ENCODE data around the gene SPATA9. TPM values are rescaled to one million over a fixed set of nuclear protein-coding genes. Genes with fewer than 3 reads are reported as not detected.
A peak's percentile ranks its signal among the peaks of the same experiment; 100 is the strongest.

SPATA9 gene
- total RNA-seq, 1 experiment from 2014 or later = 0.55 TPM

DNA sequence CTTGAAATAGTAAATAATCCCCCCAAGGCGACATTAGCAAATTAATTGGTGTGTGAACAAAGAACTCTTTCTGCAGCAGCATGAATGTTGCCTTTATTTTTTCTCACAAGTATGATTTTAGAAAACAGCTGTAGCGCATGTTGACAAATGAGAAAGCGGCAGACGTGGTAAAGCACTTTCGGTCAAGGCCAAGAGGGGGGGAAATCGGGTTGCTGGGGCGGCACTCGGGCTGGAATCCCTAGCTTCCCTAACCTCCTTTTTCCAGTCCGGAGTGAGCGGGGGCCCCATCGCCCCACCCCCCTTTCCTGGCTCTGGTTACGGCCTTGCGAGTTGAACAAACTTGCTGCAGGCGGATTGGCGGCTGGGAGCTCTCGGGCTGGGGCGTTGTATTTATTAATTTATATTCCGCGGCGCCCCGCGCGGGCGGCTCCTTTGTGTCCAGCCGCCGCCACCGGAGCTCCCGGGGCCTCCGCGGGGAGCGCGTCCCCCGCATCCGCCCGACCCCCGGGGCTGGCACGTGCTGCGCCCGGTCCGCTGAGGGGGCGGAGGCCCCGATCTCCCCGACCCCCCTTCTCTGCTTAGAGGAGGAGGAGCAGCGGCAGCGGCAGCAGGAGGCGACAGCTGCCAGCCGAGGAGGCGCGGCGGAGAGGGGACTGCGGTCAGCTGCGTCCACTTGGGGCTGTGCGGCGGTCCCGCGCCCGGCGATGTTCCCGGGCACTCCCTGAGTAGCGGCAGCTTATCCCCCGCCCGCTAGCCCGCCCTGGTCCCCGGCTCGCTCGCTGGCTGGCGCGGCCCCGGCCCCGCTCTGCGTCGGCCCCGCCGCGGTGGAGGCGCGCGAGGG lies 48.2 kb upstream of the SPATA9 start, which contains the start of gene RHOBTB3:
RHOBTB3 (plus strand) TSS at position 607 of the 841 bp plus-strand sequence. CDS start 347 bp downstream, outside the sequence.
- Histone ChIP-seq H2AFZ (peak within 1 kb of the TSS; percentile 94), H3K27me3 (ENCODE audit: insufficient read depth, low read depth) (no peaks in the 10 kb centered on the region), H3K4me1 (replicated peaks; ENCODE audit: insufficient read depth) (peaks cover 64% of the 10 kb centered on the region), H3K9me2 (ENCODE audit: insufficient read depth) (no peaks in the 10 kb centered on the region), H3K4me2 (peak within 1 kb of the TSS; percentile 87), H4K20me1 (ENCODE audit: insufficient read depth) (no peaks in the 10 kb centered on the region), H3K9me3 (ENCODE audit: insufficient read depth, low read depth) (no peaks in the 10 kb centered on the region), H3K79me2 (ENCODE audit: low read depth) (peaks cover 14% of the 10 kb centered on the region), H3K27ac (peak within 1 kb of the TSS; percentile 56), H3F3A (ENCODE audit: insufficient read depth, low read depth) (peaks cover 29% of the 10 kb centered on the region), H3K4me3 (peak within 1 kb of the TSS; percentile 73), H3K36me3 (ENCODE audit: low read depth) (0 out of 2 replicates have a peak, but pooled peaks cover 4% of the 10 kb centered on the region)
- ChIA-PET CTCF (interaction anchor here (0.8 kb wide), 1 partner anchor 57 kb away, joined by 4 read pairs; no protein-coding TSS in a partner anchor), POLR2A (ENCODE audit: unreplicated experiment) (interaction anchor here (0.6 to 0.7 kb wide), 5 partner anchors 15 to 246 kb away, joined by 3 to 8 read pairs (median 4); no protein-coding TSS in a partner anchor)
- intact Hi-C loops (cut with micrococcal nuclease; ENCODE audit: unreplicated experiment) = loop anchor here (1.0 to 5.0 kb wide), 3 partner anchors 34 to 84 kb away; partner anchors contain the start of gene RFESD
- DNase-seq = peak; percentile 71 to 89
- no TSS peak for BruUV-seq (replicated peaks)
- TF ChIP-seq, protein P1, sequence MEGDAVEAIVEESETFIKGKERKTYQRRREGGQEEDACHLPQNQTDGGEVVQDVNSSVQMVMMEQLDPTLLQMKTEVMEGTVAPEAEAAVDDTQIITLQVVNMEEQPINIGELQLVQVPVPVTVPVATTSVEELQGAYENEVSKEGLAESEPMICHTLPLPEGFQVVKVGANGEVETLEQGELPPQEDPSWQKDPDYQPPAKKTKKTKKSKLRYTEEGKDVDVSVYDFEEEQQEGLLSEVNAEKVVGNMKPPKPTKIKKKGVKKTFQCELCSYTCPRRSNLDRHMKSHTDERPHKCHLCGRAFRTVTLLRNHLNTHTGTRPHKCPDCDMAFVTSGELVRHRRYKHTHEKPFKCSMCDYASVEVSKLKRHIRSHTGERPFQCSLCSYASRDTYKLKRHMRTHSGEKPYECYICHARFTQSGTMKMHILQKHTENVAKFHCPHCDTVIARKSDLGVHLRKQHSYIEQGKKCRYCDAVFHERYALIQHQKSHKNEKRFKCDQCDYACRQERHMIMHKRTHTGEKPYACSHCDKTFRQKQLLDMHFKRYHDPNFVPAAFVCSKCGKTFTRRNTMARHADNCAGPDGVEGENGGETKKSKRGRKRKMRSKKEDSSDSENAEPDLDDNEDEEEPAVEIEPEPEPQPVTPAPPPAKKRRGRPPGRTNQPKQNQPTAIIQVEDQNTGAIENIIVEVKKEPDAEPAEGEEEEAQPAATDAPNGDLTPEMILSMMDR (conservative IDR thresholded peaks at IDR 0.05) = no peak
- no peak for TF ChIP-seq EZH2 (IDR thresholded peaks at IDR 0.05; ENCODE audit: low read depth)

DNA sequence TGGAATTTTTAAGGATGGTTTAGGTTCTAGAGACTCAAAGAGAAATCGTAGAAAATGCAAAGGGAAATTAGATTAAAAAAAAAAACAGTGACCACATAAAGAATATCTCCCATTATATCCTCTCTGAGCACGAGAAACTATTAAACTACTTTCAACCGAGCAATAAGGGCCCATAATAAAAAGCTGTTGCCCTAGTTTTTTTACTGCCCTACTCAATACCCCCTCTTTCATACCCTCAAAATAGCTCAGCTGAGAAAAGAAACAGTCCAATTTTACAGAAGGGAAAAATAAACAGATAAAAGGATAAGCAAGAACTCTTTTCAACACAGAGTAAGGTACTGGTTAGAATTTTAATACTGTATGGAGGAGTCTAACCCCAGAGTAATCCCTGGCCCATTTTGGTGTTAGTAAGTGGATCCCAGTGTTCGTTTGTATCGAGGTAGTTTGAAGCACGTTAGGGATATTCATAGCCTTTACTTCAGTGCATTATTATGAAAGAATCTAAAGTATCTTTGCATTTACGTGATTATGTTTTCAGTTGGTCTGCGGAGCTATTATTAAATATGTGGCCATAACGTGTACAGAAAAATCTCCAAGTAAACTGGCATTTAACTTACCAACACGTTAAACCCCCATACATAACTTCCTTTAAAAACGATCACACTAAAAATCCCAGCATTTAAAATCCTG lies 47.4 kb upstream of the SPATA9 start:
- TSS peak; percentile 22 for BruUV-seq (replicated peaks)
- Histone ChIP-seq H3K27ac (peak overlapping the region; percentile 56), H3K4me3 (peak overlapping the region; percentile 73), H3K4me2 (peak overlapping the region; percentile 87), H3F3A (ENCODE audit: insufficient read depth, low read depth) (peaks cover 29% of the 10 kb centered on the region), H3K4me1 (replicated peaks; ENCODE audit: insufficient read depth) (peaks cover 64% of the 10 kb centered on the region), H3K9me2 (ENCODE audit: insufficient read depth) (no peaks in the 10 kb centered on the region), H3K9me3 (ENCODE audit: insufficient read depth, low read depth) (no peaks in the 10 kb centered on the region), H3K79me2 (ENCODE audit: low read depth) (peaks cover 14% of the 10 kb centered on the region), H3K36me3 (ENCODE audit: low read depth) (0 out of 2 replicates have a peak, but pooled peaks cover 4% of the 10 kb centered on the region), H2AFZ (peak overlapping the region; percentile 94), H4K20me1 (ENCODE audit: insufficient read depth) (no peaks in the 10 kb centered on the region), H3K27me3 (ENCODE audit: insufficient read depth, low read depth) (no peaks in the 10 kb centered on the region)
- no peak for DNase-seq
- intact Hi-C loops (cut with micrococcal nuclease; ENCODE audit: unreplicated experiment) = loop anchor here (5.0 kb wide), 2 partner anchors 33 to 83 kb away; partner anchors contain the start of gene RFESD
- ChIA-PET POLR2A (ENCODE audit: unreplicated experiment) (interaction anchor here (0.6 to 0.7 kb wide), 2 partner anchors 178 to 245 kb away, joined by 3 to 4 read pairs; no protein-coding TSS in a partner anchor), CTCF (interaction anchor here (0.6 to 0.8 kb wide), 2 partner anchors 15 to 57 kb away, joined by 4 to 5 read pairs; no protein-coding TSS in a partner anchor)
- TF ChIP-seq EZH2 (IDR thresholded peaks at IDR 0.05; ENCODE audit: low read depth) = no peak
- TF ChIP-seq, protein P1 (conservative IDR thresholded peaks at IDR 0.05) = no peak

All from PC-9 (cell line).